ENCODE results near the gene CLEC3B. TPM values are rescaled to one million over a fixed set of nuclear protein-coding genes. Genes with fewer than 3 reads are reported as not detected.

The CLEC3B gene
- total RNA-seq, 1 donor: 0.43 TPM

GRCh38 chr3:45002139-45002660 lies 23.9 kb upstream of the CLEC3B start:
- H3K4me3 ChIP-seq (ENCODE audit: low read depth, low read length): no peak overlapping the region
- no peak for DNase-seq (ENCODE audit: low read depth)
- no peak for TF ChIP-seq CTCF (IDR thresholded peaks at IDR 0.05; ENCODE audit: insufficient read depth, low read depth, low read length)

- DNase-seq (ENCODE audit: low read depth): no peak
- no peak for TF ChIP-seq CTCF (IDR thresholded peaks at IDR 0.05; ENCODE audit: insufficient read depth, low read depth, low read length)
- no peak overlapping the region for H3K4me3 ChIP-seq (ENCODE audit: low read depth, low read length)
Observed at GRCh38 chr3:45002720-45003119, 23.4 kb upstream of the CLEC3B start.

GRCh38 chr3:45003406-45003805 lies 22.7 kb upstream of the CLEC3B start:
- TF ChIP-seq CTCF (IDR thresholded peaks at IDR 0.05; ENCODE audit: insufficient read depth, low read depth, low read length): no peak
- DNase-seq (ENCODE audit: low read depth): no peak
- no peak overlapping the region for H3K4me3 ChIP-seq (ENCODE audit: low read depth, low read length)

DNA sequence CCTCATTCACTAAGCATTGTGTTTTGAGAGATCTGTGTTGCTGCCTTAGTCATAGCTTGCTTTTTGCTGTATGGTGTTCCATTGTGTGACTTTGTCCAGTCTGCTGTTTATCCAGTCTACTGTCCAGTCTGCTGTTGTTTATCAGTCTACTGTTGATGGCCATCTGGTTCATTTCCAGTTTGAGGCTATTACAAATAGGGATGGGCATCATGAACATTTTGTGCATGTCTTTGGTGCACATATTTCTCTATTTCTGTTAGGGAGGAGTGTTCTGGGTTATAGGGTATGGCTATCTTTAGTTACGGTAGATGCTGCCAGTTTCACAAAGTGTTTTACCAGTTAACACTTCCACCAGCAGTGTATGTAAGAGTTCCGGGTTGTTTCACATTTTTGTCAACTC lies 22.2 kb upstream of the CLEC3B start:
- DNase-seq (ENCODE audit: low read depth): peak; percentile 44
- H3K4me3 ChIP-seq (ENCODE audit: low read depth, low read length): no peak overlapping the region

GRCh38 chr3:45007091-45007490 lies 19.0 kb upstream of the CLEC3B start:
- TF ChIP-seq CTCF (IDR thresholded peaks at IDR 0.05; ENCODE audit: insufficient read depth, low read depth, low read length): no peak
- DNase-seq (ENCODE audit: low read depth): no peak
- no peak overlapping the region for H3K4me3 ChIP-seq (ENCODE audit: low read depth, low read length)

More for the DNA sequence above, 22.2 kb upstream of the CLEC3B start:
- no peak for TF ChIP-seq CTCF (IDR thresholded peaks at IDR 0.05; ENCODE audit: insufficient read depth, low read depth, low read length)

DNA sequence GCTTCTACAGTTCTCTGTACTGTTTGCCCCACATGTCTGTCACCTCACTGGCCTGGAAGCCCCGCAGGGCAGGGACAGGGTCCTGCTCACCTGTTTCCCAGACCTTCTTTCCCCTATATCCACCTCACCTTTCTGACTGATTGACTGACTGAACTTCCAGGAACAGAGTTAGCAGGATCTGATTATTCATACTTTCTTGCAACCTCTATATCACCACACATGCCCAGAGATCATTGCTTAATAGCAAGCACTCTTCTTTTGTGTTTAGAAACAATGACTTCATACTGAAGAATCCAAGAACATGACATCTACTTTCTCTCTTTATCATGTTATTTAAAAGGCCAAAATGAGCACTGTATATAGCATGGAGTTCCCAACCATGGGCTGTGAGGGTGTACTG lies 18.0 kb upstream of the CLEC3B start:
- TF ChIP-seq CTCF (IDR thresholded peaks at IDR 0.05; ENCODE audit: insufficient read depth, low read depth, low read length): no peak
- no peak for DNase-seq (ENCODE audit: low read depth)
- no peak overlapping the region for H3K4me3 ChIP-seq (ENCODE audit: low read depth, low read length)

GRCh38 chr3:45009868-45010267 lies 16.2 kb upstream of the CLEC3B start:
- no peak for TF ChIP-seq CTCF (IDR thresholded peaks at IDR 0.05; ENCODE audit: insufficient read depth, low read depth, low read length)
- H3K4me3 ChIP-seq (ENCODE audit: low read depth, low read length): no peak overlapping the region

More at GRCh38 chr3:45009868-45010267, 16.2 kb upstream of the CLEC3B start:
- no peak for DNase-seq (ENCODE audit: low read depth)
